Osteoblast (primary cell): Measurements from ENCODE around the gene SNX10. TPM values are rescaled to one million over a fixed set of nuclear protein-coding genes. Genes with fewer than 3 reads are reported as not detected.

Source experiments
- DNase-seq: peaks from one replicate; pipeline ENCODE4 v3.0.0; 2011; ENCODE audit warnings: low spot score, mixed read lengths; ENCODE audit not compliant: insufficient read length; ENCODE audit errors: missing footprints
- H2AFZ ChIP-seq: 2 replicates; pipeline ENCODE4 v1.6.0; 2011; ENCODE audit warnings: mild to moderate bottlenecking, low read length
- H3K27ac ChIP-seq: 2 replicates; pipeline ENCODE4 v1.5.1; 2011; ENCODE audit warnings: mild to moderate bottlenecking, low read depth, low read length, moderate library complexity
- H3K27me3 ChIP-seq: 2 replicates; pipeline ENCODE4 v1.6.0; 2012; ENCODE audit warnings: mild to moderate bottlenecking, control low read depth, inconsistent platforms, low read length, moderate library complexity; ENCODE audit not compliant: insufficient read depth
- H3K36me3 ChIP-seq: 2 replicates; pipeline ENCODE4 v1.5.1; 2011; ENCODE audit warnings: mild to moderate bottlenecking, low read length, control low read depth, moderate library complexity; ENCODE audit not compliant: insufficient read depth
- H3K4me1 ChIP-seq: 2 replicates; pipeline ENCODE4 v1.5.1; 2011; ENCODE audit warnings: mild to moderate bottlenecking, low read length, control low read depth, moderate library complexity; ENCODE audit not compliant: insufficient read depth
- H3K4me2 ChIP-seq: 2 replicates; pipeline ENCODE4 v1.6.0; 2011; ENCODE audit warnings: mild to moderate bottlenecking, low read length; ENCODE audit not compliant: insufficient read depth
- H3K4me3 ChIP-seq: fragments of 200-600 bp; sonication (generic); 3 replicates; pipeline ENCODE4 v1.5.1; 2012; ENCODE audit warnings: mild to moderate bottlenecking, low read length, inconsistent platforms; ENCODE audit not compliant: insufficient read depth
- H3K79me2 ChIP-seq: 2 replicates; pipeline ENCODE4 v1.6.0; 2012; ENCODE audit warnings: mild to moderate bottlenecking, low read length, control low read depth, inconsistent platforms; ENCODE audit not compliant: insufficient read depth
- H3K9me3 ChIP-seq: 2 replicates; pipeline ENCODE4 v1.5.1; 2011; ENCODE audit warnings: low read depth, low read length, control low read depth
- H4K20me1 ChIP-seq: 2 replicates; pipeline ENCODE4 v1.6.0; 2012; ENCODE audit warnings: mild to moderate bottlenecking, low read length, control low read depth; ENCODE audit not compliant: insufficient read depth
- total RNA-seq: library from RNA; depleted of rRNA; stranded (reverse); fragments of >200 nt; gene quantifications from 2 replicates; pipeline ENCODE4 v1.2.3, GENCODE V29; 2012
- TF ChIP-seq, protein P1 (sequence below): IDR thresholded peaks from 2 replicates; pipeline ENCODE4 v1.5.1; 2011; ENCODE audit warnings: mild to moderate bottlenecking, low read depth, low read length, moderate library complexity; ENCODE audit errors: extremely low read depth

The SNX10 gene
- total RNA-seq, 1 donor, result 0.72 TPM

GRCh38 chr7:26423436-26423835 is 131.8 kb downstream of the SNX10 start:
- Histone ChIP-seq H3K4me2 (no peak overlapping the region), H2AFZ (no peak overlapping the region), H3K79me2 (no peaks in the 10 kb centered on the region), H3K4me3 (no peak overlapping the region), H3K36me3 (no peaks in the 10 kb centered on the region), H3K27me3 (no peaks in the 10 kb centered on the region), H3K27ac (no peak overlapping the region), H3K9me3 (no peaks in the 10 kb centered on the region), H3K4me1 (no peaks in the 10 kb centered on the region), H4K20me1 (no peaks in the 10 kb centered on the region)
- DNase-seq, result no peak
- TF ChIP-seq, protein P1, sequence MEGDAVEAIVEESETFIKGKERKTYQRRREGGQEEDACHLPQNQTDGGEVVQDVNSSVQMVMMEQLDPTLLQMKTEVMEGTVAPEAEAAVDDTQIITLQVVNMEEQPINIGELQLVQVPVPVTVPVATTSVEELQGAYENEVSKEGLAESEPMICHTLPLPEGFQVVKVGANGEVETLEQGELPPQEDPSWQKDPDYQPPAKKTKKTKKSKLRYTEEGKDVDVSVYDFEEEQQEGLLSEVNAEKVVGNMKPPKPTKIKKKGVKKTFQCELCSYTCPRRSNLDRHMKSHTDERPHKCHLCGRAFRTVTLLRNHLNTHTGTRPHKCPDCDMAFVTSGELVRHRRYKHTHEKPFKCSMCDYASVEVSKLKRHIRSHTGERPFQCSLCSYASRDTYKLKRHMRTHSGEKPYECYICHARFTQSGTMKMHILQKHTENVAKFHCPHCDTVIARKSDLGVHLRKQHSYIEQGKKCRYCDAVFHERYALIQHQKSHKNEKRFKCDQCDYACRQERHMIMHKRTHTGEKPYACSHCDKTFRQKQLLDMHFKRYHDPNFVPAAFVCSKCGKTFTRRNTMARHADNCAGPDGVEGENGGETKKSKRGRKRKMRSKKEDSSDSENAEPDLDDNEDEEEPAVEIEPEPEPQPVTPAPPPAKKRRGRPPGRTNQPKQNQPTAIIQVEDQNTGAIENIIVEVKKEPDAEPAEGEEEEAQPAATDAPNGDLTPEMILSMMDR, result no peak

Other genes with a start within 250 kb of the SNX10 start
- gene NFE2L3, start 139.7 kb upstream of the SNX10 start, total RNA-seq, result 0.59 and 1.4 TPM in 2 replicates
- gene HNRNPA2B1, start 91.1 kb upstream of the SNX10 start, total RNA-seq, result 82.9 and 83.1 TPM in 2 replicates
- gene CBX3, start 90.1 kb upstream of the SNX10 start, total RNA-seq, result 136 and 142 TPM in 2 replicates